ENCODE measurements around the gene FMNL2.

- TF ChIP-seq CTCF (IDR thresholded peaks at IDR 0.05; ENCODE audit: insufficient read depth, low read length, poor library complexity, severe bottlenecking), result no peak
- no peak for TF ChIP-seq EZH2phosphoT487 (conservative IDR thresholded peaks at IDR 0.05; ENCODE audit: low read length)
Measured at GRCh38 chr2:152683400-152683799, 348.4 kb downstream of the FMNL2 start.

Measured in SU-DHL-6 (cell line).